DMS114 treated with DMSO at 0.1 percent for 48 hours (cell line): Measurements from ENCODE around the gene VGLL1.

Source experiments
- DNase-seq: peaks from one replicate; lab custom pipeline; 2025; ENCODE audit not compliant: unreplicated experiment; lab: John Stamatoyannopoulos, UW

VGLL1 gene

DNA sequence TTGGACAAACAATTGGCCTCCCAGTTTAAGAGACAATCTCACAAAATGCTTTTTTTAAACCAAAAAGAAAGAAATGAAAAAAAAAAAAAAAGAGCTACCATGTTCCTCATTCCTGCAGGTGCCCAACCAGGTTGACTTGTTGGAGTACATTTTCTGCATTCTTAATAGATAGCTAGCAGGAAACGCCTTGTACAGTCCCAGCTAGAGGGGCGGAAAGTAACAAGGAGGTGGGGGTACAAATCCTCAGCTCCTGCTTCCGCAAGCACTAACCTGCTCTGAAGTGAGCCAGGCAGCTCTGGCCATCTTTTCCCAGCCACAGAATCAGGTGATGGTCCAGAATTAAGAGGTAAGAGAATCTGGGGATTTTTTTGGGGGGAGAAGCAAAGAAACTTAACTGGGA lies at the start of gene VGLL1:
VGLL1 (plus strand) TSS at position 265 of the 400 bp plus-strand sequence. CDS start 3,806 bp downstream, outside the sequence.
- no peak for DNase-seq

DNA sequence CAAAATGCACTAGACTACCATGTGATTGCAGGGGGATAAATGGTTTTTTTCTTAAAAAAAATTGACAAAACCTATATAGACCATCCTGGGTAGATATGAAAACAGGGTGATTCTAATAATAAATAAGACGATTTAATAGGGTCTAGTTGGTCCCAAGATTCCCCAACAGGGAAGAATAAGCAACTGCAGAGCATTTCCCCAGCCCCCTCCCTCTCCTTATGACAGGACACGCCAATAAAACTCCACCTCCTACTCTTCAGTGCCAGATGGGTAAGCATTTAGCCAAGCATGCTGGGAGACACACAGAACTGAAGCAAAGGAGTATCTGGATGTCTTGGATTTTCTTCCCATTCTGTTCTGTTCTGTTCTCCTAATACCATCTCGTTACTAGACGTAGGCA lies 44.4 kb upstream of the VGLL1 start, which contains the start of gene BRS3:
BRS3 (plus strand) TSS at position 301 of the 400 bp plus-strand sequence. CDS start 168 bp downstream, outside the sequence.
- no peak for DNase-seq

DNA sequence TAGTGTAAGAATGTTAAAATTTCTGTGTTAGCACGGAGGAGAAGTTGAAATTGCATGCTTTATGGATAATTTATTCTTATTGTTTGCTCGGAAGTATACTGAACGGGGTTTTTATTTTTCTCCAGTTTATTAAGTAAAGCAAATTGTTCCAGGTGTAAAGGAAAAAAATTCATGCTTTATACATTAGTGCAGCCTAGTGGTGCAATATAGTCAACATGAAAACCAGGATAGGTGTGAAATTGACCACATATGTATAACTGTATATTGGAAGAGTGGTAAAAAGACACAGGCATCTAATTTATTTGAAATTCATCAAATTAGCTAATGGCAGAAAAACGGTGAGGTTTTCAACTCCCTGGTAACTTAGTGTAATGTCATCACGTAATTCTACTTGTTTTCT lies 43.3 kb upstream of the VGLL1 start:
- no peak for DNase-seq

DNA sequence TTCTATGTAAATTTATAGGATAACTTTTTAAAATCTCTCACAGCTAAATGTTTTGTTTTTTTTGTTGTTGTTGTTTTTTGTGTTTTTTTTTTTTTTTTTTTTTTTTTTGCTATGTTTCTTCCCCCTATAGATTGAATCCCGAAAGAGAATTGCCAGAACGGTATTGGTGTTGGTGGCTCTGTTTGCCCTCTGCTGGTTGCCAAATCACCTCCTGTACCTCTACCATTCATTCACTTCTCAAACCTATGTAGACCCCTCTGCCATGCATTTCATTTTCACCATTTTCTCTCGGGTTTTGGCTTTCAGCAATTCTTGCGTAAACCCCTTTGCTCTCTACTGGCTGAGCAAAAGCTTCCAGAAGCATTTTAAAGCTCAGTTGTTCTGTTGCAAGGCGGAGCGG lies 40.2 kb upstream of the VGLL1 start:
- no peak for DNase-seq

DNA sequence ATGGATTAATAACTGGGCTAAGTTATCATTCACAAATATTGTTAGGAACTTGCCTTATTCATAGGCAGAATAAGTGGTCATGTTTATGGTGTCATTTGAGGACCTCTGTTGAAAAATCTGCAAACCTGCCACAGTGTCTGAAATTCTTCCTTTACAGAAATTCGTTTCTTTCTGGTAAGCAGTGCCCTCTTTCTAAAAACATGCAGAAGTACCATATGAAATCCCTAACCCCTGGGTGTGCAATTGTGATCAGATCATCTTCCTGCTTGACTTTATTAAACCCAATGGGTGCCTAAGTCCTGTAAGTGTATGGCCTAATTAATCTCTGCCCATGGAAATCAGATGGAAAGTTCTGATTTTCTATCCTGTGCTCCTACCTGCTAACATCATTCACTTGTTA lies 39.0 kb upstream of the VGLL1 start:
- no peak for DNase-seq

GRCh38 chrX:136495043-136495442 lies 37.0 kb upstream of the VGLL1 start:
- DNase-seq, result no peak

GRCh38 chrX:136496186-136496763 lies 35.7 kb upstream of the VGLL1 start:
- no peak for DNase-seq

- DNase-seq, result peak; percentile 62
Measured at GRCh38 chrX:136496764-136497555, 35.1 kb upstream of the VGLL1 start.

DNA sequence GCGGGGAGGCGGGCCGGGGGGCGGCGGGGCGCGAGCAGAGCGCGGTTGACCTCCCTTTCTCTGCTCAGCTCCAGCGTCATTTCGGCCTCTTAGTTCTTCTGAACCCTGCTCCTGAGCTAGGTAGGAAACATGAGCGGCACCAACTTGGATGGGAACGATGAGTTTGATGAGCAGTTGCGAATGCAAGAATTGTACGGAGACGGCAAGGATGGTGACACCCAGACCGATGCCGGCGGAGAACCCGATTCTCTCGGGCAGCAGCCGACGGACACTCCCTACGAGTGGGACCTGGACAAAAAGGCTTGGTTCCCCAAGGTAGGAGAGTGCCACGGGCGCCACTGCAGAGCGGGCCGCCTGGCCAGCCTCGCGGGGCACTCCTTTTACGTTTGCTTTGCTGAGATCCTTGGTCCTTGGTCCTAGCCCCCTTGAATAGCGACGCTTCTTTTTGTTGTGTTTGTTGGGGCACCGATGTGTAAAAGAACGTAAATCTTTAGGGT lies 34.4 kb upstream of the VGLL1 start, which contains the start of gene HTATSF1:
HTATSF1 (plus strand) TSS at position 37 of the 497 bp plus-strand sequence; CDS start at position 130, 93 bp downstream.
- DNase-seq, result no peak

GRCh38 chrX:136519069-136519468 lies 12.9 kb upstream of the VGLL1 start:
- no peak for DNase-seq

- DNase-seq, result no peak
Measured at GRCh38 chrX:136523770-136524169, 8.2 kb upstream of the VGLL1 start.

- DNase-seq, result no peak
Measured at GRCh38 chrX:136525738-136526606, 6.0 kb upstream of the VGLL1 start.

- DNase-seq, result no peak
Measured at GRCh38 chrX:136528645-136529315, 3.2 kb upstream of the VGLL1 start.

DNA sequence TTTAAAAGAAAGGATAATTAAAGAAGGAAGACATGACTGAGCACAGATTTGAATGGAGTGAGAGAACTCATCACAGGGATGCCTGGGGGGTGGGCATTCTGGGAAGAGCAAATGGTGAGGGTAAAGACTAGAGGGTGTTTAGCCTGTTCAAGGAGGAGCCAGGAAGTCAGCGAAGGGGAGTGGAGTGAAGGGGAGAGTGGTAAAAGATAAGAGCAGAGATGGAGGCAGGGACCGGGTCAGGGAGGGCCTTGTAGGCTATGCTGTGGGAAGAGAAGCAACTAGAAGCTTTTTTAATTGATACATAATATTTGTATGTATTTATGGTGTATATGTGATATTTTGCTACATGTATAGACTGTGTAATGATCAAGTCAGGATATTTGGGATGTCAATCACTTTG lies 2.2 kb upstream of the VGLL1 start:
- no peak for DNase-seq

DNA sequence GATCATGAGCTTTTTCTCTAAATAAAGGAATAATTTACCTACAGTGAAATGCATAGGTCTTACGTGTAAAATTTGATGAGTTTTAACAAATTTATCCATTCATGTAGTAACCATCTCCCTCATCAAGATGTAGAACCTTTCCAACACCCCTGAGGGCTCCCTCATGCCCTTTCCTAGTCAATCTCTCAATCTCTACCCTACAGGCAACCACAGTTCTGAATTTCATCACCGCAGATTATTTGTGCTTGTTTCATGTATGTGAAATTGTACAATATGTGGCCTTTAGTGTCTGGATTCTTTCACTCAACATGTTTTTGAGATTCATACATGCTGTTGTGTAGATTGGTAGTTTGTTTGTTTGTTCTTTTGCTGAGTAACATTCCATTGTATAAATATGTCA lies 2.1 kb downstream of the VGLL1 start:
- DNase-seq, result no peak

DNA sequence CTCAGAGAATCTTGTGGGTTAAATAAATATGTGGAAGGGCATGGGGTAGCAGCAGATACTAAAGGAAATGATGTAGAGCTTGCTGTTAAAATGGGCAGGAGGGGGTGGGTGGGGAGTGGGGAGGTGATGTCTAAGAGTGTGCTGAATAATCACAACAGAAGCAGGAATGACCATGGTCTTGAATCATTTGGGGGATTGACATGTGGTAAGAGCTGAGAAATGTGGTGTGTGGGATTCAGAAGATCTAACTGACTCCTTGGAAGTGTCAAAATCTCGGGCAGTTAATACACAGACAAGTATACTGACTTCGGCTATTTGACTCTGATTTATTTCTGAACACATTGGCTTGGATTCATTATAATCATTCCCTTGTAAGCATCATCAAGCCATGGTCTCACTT lies 6.8 kb downstream of the VGLL1 start:
- no peak for DNase-seq

DNA sequence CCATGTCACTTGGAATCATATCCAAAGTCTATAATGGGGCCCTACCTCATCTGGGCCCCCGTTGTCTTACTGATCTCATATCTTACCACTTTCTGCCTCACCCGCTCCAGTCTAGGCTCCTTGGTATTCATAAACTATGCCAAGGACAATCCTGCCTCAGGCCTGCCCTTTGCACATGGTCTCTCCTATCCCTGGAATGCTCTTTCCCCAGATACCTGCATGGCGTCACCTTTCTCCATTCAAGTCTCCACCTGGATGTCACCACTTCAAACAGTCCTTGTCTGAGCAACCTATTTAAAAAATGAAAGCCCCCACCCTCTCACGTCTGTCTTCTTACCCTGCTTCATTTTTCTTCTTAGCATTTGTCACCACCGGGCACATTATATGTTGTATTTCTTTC lies 8.2 kb downstream of the VGLL1 start:
- no peak for DNase-seq

- DNase-seq, result no peak
Measured at GRCh38 chrX:136541294-136541693, 9.3 kb downstream of the VGLL1 start.

- DNase-seq, result no peak
Measured at GRCh38 chrX:136542281-136542680, 10.3 kb downstream of the VGLL1 start.

- DNase-seq, result no peak
Measured at GRCh38 chrX:136546371-136546781, 14.4 kb downstream of the VGLL1 start.

- DNase-seq, result no peak
Measured at GRCh38 chrX:136549226-136549625, 17.2 kb downstream of the VGLL1 start.
